ENCODE results near the gene CDH4.

CDH4 gene

GRCh38 chr20:61596687-61597330 is 344.7 kb downstream of the CDH4 start:
- no peak for DNase-seq

GRCh38 chr20:61597996-61598395 is 345.9 kb downstream of the CDH4 start:
- no peak for DNase-seq

DNA sequence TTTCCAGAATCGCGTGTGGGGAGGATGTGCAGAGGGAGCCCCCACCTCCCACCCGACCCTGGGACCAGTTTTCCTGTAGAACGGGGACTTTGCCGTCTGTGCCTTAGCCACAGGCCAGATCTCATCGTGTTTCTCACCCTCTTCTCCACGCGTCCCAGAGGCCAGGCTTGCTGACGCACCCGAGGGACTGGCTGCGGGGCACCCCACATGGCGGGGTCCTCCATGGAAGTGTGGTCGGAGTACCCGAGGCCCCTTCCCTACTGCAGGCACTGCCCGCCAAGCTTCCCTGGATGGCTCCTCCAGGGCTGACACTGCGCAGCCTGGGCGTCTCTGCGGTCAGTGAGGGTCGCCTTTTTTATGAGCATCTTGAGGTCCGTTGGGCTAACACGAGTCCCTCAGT is 346.5 kb downstream of the CDH4 start:
- DNase-seq: no peak

- DNase-seq: no peak
Observed at GRCh38 chr20:61599061-61599531, 347.0 kb downstream of the CDH4 start.

GRCh38 chr20:61599541-61599992 is 347.5 kb downstream of the CDH4 start:
- DNase-seq: no peak

- no peak for DNase-seq
Observed at GRCh38 chr20:61600016-61600415, 348.0 kb downstream of the CDH4 start.

- DNase-seq: no peak
Observed at GRCh38 chr20:61601361-61601760, 349.3 kb downstream of the CDH4 start.

- no peak for DNase-seq
Observed at GRCh38 chr20:61601853-61602252, 349.8 kb downstream of the CDH4 start.

DNA sequence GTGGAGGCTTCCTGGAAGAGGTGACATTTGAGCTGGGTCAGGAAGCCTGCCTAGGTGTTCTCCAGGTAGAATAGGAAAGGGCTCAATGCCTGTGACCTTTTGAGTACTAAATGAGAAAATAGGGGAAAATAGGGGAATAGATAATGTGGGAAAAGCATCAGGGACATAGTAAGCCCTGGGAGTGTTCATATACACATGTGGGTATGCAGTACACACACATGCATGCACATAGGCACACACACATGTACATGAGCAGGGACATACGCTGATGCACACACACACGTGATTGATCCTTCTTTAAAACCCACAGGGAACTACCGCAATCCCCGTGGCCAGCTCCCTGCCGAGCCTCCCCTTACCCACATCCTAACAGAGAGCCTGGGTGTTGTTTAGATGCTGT is 351.7 kb downstream of the CDH4 start:
- no peak for DNase-seq

GRCh38 chr20:61604549-61604948 is 352.5 kb downstream of the CDH4 start:
- DNase-seq: no peak

DNA sequence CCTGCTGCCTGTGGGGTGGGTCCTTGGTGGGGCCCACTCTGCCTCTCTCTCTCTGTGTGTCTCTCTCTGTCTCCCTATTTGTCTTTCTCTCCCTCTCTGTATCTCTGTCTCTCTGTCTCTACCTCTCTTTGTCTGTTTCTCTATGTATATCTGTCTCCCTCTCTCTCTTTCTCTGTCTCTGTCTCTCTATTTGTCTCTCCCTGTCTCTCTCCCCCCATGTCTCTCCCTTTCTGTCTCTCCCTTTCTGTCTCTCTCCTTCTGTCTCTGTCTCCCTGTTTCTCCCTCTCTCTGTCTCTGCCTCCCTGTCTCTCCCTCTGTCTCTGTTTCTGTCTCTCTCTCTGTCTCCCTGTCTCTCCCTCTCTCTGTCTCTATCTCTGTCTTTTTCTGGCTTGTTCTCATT is 353.2 kb downstream of the CDH4 start:
- no peak for DNase-seq

DNA sequence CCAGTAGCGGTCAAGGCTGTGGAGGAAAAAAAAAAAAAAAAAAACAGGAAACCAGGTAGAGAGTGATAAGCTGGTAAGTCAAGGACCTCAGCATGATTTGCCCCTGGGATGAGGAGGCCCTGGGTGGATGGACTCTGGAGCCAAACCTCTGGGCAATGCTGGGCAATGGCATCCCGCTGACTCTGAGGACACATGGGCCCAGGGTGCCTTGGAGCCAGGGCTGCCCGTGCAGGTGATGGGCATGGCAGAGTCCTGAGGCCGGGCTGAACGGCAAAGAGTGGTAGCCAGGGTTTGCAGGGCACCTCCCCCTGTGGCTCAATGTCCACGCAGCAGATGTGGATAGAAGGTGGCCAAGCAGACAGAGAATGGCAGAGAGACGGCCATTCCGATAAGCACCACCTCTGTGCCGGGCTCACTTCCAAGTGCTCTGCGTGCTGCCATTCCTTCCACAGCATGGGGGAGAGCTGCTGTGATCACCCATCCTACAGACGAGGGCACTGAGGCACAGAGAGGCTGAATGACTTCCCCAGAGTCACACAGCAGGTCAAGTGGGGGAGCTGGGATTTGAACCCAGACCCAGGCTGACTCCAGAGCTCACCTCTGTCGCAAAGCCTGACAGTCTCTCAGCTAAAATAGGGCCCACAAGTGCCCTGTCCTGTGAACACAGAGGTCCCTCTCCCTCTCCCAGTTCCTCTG is 353.9 kb downstream of the CDH4 start:
- DNase-seq: no peak

GRCh38 chr20:61608275-61609085 is 356.4 kb downstream of the CDH4 start:
- DNase-seq: no peak

- no peak for DNase-seq
Observed at GRCh38 chr20:61609461-61609860, 357.4 kb downstream of the CDH4 start.

GRCh38 chr20:61611401-61612180 is 359.5 kb downstream of the CDH4 start:
- DNase-seq: no peak

DNA sequence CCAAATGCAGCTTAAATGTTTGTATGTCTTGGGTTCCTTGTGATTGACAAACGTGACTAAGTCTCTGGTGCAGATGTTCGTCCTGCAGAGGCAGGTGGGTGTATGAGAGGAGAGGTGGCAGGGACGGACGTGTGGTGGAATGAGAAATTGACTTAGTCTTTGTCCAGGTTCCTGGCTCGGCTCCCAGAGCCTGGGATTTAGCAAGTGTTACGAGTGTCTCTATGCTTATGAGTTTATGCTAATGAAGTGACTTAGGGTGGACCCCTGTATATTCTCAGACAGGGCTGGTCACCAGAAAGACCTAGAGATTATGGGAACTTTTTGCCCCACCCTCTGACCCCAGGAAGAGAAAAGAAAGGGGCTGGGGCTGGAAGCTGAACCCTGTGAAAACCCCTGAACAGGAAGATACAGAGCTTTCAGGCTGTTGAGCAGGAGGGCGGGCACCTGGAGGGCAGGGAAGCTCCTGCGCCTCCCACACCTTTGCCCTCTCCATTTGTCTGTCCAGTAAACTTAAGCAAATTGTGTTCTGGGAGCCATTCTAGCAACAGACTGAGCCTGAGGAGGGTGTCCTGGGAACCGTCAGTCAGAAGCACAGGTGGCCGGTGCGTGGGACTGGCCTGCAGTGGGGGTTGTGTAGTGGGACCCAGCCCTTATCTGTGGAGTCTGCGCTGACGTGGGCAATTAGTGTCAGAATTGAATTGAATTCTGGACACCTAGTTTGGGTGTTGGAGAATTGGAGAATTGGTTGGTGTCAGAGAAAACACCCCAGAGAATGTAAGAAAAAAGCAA is 362.1 kb downstream of the CDH4 start:
- DNase-seq: no peak

- DNase-seq: no peak
Observed at GRCh38 chr20:61614706-61615100, 362.6 kb downstream of the CDH4 start.

GRCh38 chr20:61615806-61616205 is 363.7 kb downstream of the CDH4 start:
- DNase-seq: no peak

- DNase-seq: no peak
Observed at GRCh38 chr20:61619751-61620150, 367.7 kb downstream of the CDH4 start.

GRCh38 chr20:61620174-61620573 is 368.1 kb downstream of the CDH4 start:
- DNase-seq: no peak

- DNase-seq: no peak
Observed at GRCh38 chr20:61621035-61621730, 369.1 kb downstream of the CDH4 start.

Data from CD4-positive, alpha-beta T cell treated with Interleukin-21 for 1 hour (primary cell).